Ishikawa (cell line): ENCODE measurements around the gene DCTN5.

Source experiments
- CEBPB ChIP-seq: IDR thresholded peaks from 2 replicates; pipeline ENCODE4 v1.6.1; 2012
- CREB1 ChIP-seq: IDR thresholded peaks from 2 replicates; pipeline ENCODE4 v1.6.1; 2012; ENCODE audit warnings: low read depth
- EGR1 ChIP-seq: IDR thresholded peaks from 2 replicates; pipeline ENCODE4 v1.6.1; 2012
- EP300 ChIP-seq: IDR thresholded peaks from 2 replicates; pipeline ENCODE4 v1.6.1; 2012; ENCODE audit warnings: borderline replicate concordance
- FOXM1 ChIP-seq: IDR thresholded peaks from 2 replicates; pipeline ENCODE4 v1.6.1; 2012; ENCODE audit warnings: low read depth, borderline replicate concordance
- NFIC ChIP-seq: IDR thresholded peaks from 2 replicates; pipeline ENCODE4 v1.6.1; 2012
- RAD21 ChIP-seq: IDR thresholded peaks from 2 replicates; pipeline ENCODE4 v1.6.1; 2012; ENCODE audit warnings: low read depth
- REST ChIP-seq: IDR thresholded peaks from 2 replicates; pipeline ENCODE4 v1.6.1; 2012; ENCODE audit warnings: low read depth, mild to moderate bottlenecking
- TAF1 ChIP-seq: IDR thresholded peaks from 2 replicates; pipeline ENCODE4 v1.6.1; 2012; ENCODE audit warnings: low read depth, mild to moderate bottlenecking
- TEAD4 ChIP-seq: IDR thresholded peaks from 2 replicates; pipeline ENCODE4 v1.6.1; 2012
- USF1 ChIP-seq: IDR thresholded peaks from 2 replicates; pipeline ENCODE4 v1.6.1; 2012
- YY1 ChIP-seq: IDR thresholded peaks from 2 replicates; pipeline ENCODE4 v1.6.1; 2012; ENCODE audit warnings: low read depth
- ZBTB7A ChIP-seq: IDR thresholded peaks from 2 replicates; pipeline ENCODE4 v1.6.1; 2012; ENCODE audit warnings: low read depth

GRCh38 chr16:23624092-23624491 lies 17.2 kb upstream of the DCTN5 start:
- TF ChIP-seq RAD21 (no peak), TAF1 (no peak), USF1 (no peak), REST (no peak), TEAD4 (no peak), YY1 (no peak), NFIC (no peak), EP300 (no peak), EGR1 (no peak), FOXM1 (no peak), CREB1 (no peak), CEBPB (no peak), ZBTB7A (no peak)
